Esophagus squamous epithelium (tissue), 5 donors: ENCODE results near the gene FAM209A. TPM values are rescaled to one million over a fixed set of nuclear protein-coding genes. Genes with fewer than 3 reads are reported as not detected.

Source experiments
- DNase-seq: peaks from one replicate; lab custom pipeline; 2025; lab: John Stamatoyannopoulos, UW
- H3K27ac ChIP-seq, 4 donors: fragments of 200-600 bp; sonication (generic); one replicate each; pipeline ENCODE4 v1.5.1; 2016 to 2019; ENCODE audit warnings: mild to moderate bottlenecking in 1 of 4
- H3K27me3 ChIP-seq, 4 donors: fragments of 200-600 bp; sonication (generic); 1 replicate in 3 of 4; 2 replicates in 1 of 4; pipeline versions ENCODE4 v1.5.1 to v1.6.0; 2017 to 2021; ENCODE audit warnings: antibody characterized with exemption in 1 of 4
- H3K36me3 ChIP-seq, 3 donors: fragments of 200-600 bp; sonication (generic); one replicate each; pipeline ENCODE4 v1.5.1; 2016 to 2019
- H3K4me1 ChIP-seq, 3 donors: fragments of 200-600 bp; sonication (generic); one replicate each; pipeline ENCODE4 v1.5.1; 2017 to 2019
- H3K4me3 ChIP-seq, 4 donors: fragments of 200-600 bp; sonication (generic); 1 replicate in 3 of 4; 2 replicates in 1 of 4; pipeline ENCODE4 v1.5.1; 2016 to 2019; ENCODE audit warnings: mild to moderate bottlenecking in 2 of 4, moderate library complexity in 1 of 4
- H3K9me3 ChIP-seq, 3 donors: fragments of 200-600 bp; sonication (generic); one replicate each; pipeline ENCODE4 v1.5.1; 2016 to 2019
- POLR2A ChIP-seq, 4 donors: fragments of 450-650 bp; IDR thresholded peaks; one replicate each; pipeline ENCODE4 v1.6.1; 2017; ENCODE audit warnings: antibody characterized with exemption in 4 of 4, mild to moderate bottlenecking in 4 of 4, moderate library complexity in 3 of 4
- WGBS, 2 donors: methylation state at CpG; one replicate each; pipeline ENCODE4 v1.1.5; 2018; 5-methylcytosine and 5-hydroxymethylcytosine counted together
- intact Hi-C: fragments of 100-400 bp; cut with DNase I; formaldehyde crosslinking; loops from one replicate; pipeline ENCODE4 v1.15.0; 2022
- total RNA-seq, 4 donors: library from RNA; depleted of rRNA; stranded (reverse); fragments of >200 nt; gene quantifications; one replicate each; pipeline ENCODE4 v1.1.0, GENCODE V29; 2016
- TF ChIP-seq, protein P1 (sequence below), 6 experiments: fragments of 450-650 bp in 4 of 6; fragments of 200-600 bp in 2 of 6; sonication (generic) in 2 of 6; IDR thresholded peaks; one replicate each; pipeline ENCODE4 v1.5.1; 2016 to 2019; ENCODE audit warnings: antibody characterized with exemption in 6 of 6, mild to moderate bottlenecking in 4 of 6, moderate library complexity in 4 of 6
- donor health status: DM: yes; HTN: yes; CAD: no.

FAM209A gene
- total RNA-seq, 4 donors from 2014 or later, result not detected

DNA sequence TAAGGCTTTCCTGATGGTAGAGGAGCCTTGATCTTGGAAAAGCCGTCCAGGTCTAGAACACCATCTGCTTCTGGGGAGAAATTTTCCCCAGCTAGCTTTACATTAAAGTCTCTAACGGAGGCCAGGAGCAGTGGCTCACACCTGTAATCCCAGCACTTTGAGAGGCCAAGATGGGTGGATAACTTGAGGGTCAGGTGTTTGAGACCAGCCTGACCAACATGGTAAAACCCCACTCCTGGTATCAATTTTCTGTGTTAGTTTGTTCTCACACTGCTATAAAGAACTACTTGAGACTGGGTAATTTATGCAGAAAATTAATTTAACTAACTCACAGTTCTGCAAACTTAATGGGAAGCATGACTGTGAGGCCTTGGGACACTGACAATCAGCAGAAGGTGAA, 46.3 kb downstream of the FAM209A start:
- TF ChIP-seq, protein P1, sequence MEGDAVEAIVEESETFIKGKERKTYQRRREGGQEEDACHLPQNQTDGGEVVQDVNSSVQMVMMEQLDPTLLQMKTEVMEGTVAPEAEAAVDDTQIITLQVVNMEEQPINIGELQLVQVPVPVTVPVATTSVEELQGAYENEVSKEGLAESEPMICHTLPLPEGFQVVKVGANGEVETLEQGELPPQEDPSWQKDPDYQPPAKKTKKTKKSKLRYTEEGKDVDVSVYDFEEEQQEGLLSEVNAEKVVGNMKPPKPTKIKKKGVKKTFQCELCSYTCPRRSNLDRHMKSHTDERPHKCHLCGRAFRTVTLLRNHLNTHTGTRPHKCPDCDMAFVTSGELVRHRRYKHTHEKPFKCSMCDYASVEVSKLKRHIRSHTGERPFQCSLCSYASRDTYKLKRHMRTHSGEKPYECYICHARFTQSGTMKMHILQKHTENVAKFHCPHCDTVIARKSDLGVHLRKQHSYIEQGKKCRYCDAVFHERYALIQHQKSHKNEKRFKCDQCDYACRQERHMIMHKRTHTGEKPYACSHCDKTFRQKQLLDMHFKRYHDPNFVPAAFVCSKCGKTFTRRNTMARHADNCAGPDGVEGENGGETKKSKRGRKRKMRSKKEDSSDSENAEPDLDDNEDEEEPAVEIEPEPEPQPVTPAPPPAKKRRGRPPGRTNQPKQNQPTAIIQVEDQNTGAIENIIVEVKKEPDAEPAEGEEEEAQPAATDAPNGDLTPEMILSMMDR (IDR thresholded peaks at IDR 0.05), result no peak
- no peak for TF ChIP-seq POLR2A (IDR thresholded peaks at IDR 0.05)
- no peak overlapping the region for H3K4me3 ChIP-seq
- DNase-seq, result no peak
- peaks cover 15 to 58% (median 21%) of the 10 kb centered on the region in 3 donors for H3K4me1 ChIP-seq
- H3K9me3 ChIP-seq, result no peaks in the 10 kb centered on the region
- WGBS, 2 donors, result 0 to 38% methylated on average over 2 of the region's 2 CpGs
- no peak overlapping the region for H3K27ac ChIP-seq
- no peaks in the 10 kb centered on the region for H3K36me3 ChIP-seq
- intact Hi-C loops, result no loop called here
- H3K27me3 ChIP-seq, result no peaks in the 10 kb centered on the region

DNA sequence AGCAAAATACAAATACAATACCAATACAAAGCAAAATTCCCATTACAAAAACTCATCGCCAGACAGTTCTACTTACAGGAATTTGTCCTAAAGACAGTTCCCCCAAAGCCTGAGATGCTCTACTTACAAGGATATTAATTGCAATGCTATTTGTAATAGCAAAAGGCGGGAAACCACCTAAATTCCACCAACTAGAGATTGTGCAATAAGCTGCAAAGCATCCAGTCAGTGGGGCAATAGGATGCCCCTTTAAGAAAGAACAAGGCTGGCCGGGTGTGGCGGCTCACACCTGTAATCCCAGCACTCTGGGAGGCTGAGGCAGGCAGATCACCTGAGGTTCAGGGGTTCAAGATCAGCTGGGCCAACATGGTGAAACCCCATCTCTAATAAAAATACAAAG, 47.6 kb downstream of the FAM209A start:
- no peak for DNase-seq
- intact Hi-C loops, result no loop called here
- 38 to 51% methylated on average over 4 of the region's 4 CpGs for WGBS, 2 donors
- no peaks in the 10 kb centered on the region for H3K27me3 ChIP-seq
- H3K4me1 ChIP-seq, result peaks cover 4 to 55% (median 12%) of the 10 kb centered on the region in 3 donors
- no peaks in the 10 kb centered on the region for H3K9me3 ChIP-seq
- TF ChIP-seq POLR2A (IDR thresholded peaks at IDR 0.05), result no peak
- TF ChIP-seq, protein P1 (IDR thresholded peaks at IDR 0.05), result no peak
- H3K36me3 ChIP-seq, result no peaks in the 10 kb centered on the region
- no peak overlapping the region for H3K27ac ChIP-seq
- no peak overlapping the region for H3K4me3 ChIP-seq

DNA sequence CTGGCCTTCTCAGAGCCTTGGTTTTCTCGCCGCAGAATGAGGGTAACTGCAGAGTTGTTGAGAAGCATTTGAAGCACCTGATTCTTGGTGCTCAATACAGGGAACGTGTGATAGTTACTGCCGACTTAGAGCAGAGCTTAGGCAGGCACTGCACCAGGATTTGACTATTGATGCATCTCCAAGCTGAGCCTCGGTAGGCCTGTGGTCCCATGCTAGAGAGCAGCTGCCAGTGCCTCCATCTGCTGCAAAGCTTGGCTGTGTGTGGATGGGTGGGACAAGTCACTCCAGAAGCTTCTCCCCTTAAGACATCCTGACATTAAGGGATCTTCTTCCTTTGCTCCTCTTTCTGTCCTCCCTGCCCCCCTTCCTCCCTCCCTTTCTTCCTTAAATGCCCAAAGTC, 49.4 kb downstream of the FAM209A start:
- no peak for DNase-seq
- intact Hi-C loops, result no loop called here
- H3K27me3 ChIP-seq, result no peaks in the 10 kb centered on the region
- H3K9me3 ChIP-seq, result no peaks in the 10 kb centered on the region
- peak overlapping the region in 2 of 4 donors; percentile 19 to 80 for H3K27ac ChIP-seq
- WGBS, 2 donors, result 51 to 86% methylated on average over 2 to 5 of the region's 5 CpGs
- no peak for TF ChIP-seq POLR2A (IDR thresholded peaks at IDR 0.05)
- TF ChIP-seq, protein P1 (IDR thresholded peaks at IDR 0.05), result no peak
- H3K36me3 ChIP-seq, result no peaks in the 10 kb centered on the region
- peaks cover 4 to 52% (median 12%) of the 10 kb centered on the region in 3 donors for H3K4me1 ChIP-seq
- H3K4me3 ChIP-seq, result no peak overlapping the region

DNA sequence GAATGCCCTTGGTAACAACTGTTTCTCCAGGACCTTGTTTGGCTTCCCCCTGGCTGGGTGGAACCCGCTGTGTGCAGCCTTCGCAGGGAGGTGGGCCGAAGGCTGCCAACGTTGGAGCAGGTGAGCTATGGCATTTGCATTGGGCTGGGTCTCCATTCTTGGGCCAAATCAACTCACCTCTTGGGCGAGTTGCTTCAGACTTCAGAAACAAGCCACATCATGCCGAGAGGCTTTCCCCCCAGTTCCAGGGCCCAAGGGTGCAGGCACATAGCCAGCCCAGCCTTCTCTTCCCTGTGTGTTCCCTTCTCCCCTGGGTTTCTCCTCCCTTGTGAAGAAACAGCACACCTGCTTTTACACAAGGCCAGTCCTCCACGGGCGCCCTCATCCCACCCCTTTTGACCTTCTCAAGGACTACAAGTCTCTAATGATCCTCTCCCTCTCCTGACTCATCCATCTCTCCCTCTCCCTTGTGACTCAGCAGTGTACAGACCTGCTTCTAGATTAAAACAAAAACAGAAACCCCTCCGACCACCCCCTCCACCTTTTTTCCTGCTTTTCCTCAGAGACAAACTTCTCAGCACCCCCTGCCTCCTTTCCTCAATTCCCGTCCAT, 50.1 kb downstream of the FAM209A start:
- no peaks in the 10 kb centered on the region for H3K9me3 ChIP-seq
- TF ChIP-seq POLR2A (IDR thresholded peaks at IDR 0.05), result no peak
- TF ChIP-seq, protein P1 (IDR thresholded peaks at IDR 0.05), result no peak
- WGBS, 2 donors, result 16 to 39% methylated on average over 6 to 10 of the region's 10 CpGs
- no peak for DNase-seq
- no peaks in the 10 kb centered on the region for H3K27me3 ChIP-seq
- intact Hi-C loops, result no loop called here
- peaks cover 4 to 52% (median 12%) of the 10 kb centered on the region in 3 donors for H3K4me1 ChIP-seq
- no peaks in the 10 kb centered on the region for H3K36me3 ChIP-seq
- H3K27ac ChIP-seq, result peak overlapping the region in 3 of 4 donors; percentile 35 to 80 (median 52)
- no peak overlapping the region for H3K4me3 ChIP-seq

DNA sequence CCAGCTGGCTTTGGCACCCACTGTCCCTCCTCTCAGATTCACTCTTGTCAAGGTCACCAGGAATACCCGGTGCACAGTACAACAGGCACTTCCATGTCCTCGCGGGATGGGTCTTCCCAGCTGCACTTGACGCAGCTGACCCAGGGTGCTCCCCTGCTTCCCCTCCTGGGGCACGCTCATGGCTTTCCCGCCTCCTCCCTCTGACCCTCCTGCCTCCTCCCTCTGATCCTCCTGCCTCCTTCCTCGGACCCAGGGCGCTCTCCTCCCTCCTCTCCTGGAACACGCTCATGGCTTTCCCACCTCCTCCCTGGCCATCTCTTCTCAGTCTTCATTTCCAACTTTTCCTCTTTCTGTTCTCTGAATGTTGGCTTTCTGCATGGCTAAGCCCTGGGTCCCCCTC, 50.6 kb downstream of the FAM209A start:
- peaks cover 4 to 52% (median 12%) of the 10 kb centered on the region in 3 donors for H3K4me1 ChIP-seq
- 78% methylated on average over 9 of the region's 9 CpGs for WGBS, 2 donors
- no peaks in the 10 kb centered on the region for H3K9me3 ChIP-seq
- no peak overlapping the region for H3K4me3 ChIP-seq
- TF ChIP-seq POLR2A (IDR thresholded peaks at IDR 0.05), result no peak
- TF ChIP-seq, protein P1 (IDR thresholded peaks at IDR 0.05), result no peak
- no peak for DNase-seq
- no peaks in the 10 kb centered on the region for H3K36me3 ChIP-seq
- intact Hi-C loops, result no loop called here
- H3K27me3 ChIP-seq, result no peaks in the 10 kb centered on the region
- H3K27ac ChIP-seq, result peak overlapping the region in 3 of 4 donors; percentile 35 to 80 (median 52)

Other genes starting within 250 kb of the FAM209A start
- gene FAM210B, start 165.8 kb upstream of the FAM209A start, total RNA-seq, result 10 to 100 TPM; 14.0 to 46.2 (median 29.1) TPM
- 10 to 100 TPM in 2 of 4 donors, 1 to 10 TPM in 2; 2.9 to 25.8 (median 12.3) TPM for gene AURKA, start 132.5 kb upstream of the FAM209A start, total RNA-seq
- 10 to 100 TPM; 13.2 to 33.5 (median 24.1) TPM for gene CSTF1, start 132.1 kb upstream of the FAM209A start, total RNA-seq
- gene CASS4, start 112.5 kb upstream of the FAM209A start, total RNA-seq, result 1 to 10 TPM in 1 of 4 donors, under 1 TPM in 3; 0.22 to 1.3 (median 0.63) TPM
- 10 to 100 TPM; 40.3 to 53.6 (median 44.7) TPM for gene RTF2, start 56.1 kb upstream of the FAM209A start, total RNA-seq
- gene FAM209B, start 8.5 kb downstream of the FAM209A start, total RNA-seq, result not detected
- 10 to 100 TPM; 25.9 to 34.8 (median 31.8) TPM for gene TFAP2C, start 104.6 kb downstream of the FAM209A start, total RNA-seq